GM21723 (cell line): Measurements from ENCODE around the gene ANXA9.
A peak's percentile ranks its signal among the peaks of the same experiment; 100 is the strongest.

Experiments used
- ATAC-seq: cut with Tn5 transposase; IDR thresholded peaks from one replicate; pipeline ENCODE4 v1.9.1; 2021; ENCODE audit warnings: mild to moderate bottlenecking, moderate library complexity; ENCODE audit not compliant: unreplicated experiment

The ANXA9 gene

GRCh38 chr1:150973836-150974579 lies 8.1 kb upstream of the ANXA9 start:
- ATAC-seq, result peak; percentile 50

- peak; percentile 55 for ATAC-seq
Measured at GRCh38 chr1:150974580-150975478, 7.3 kb upstream of the ANXA9 start, which contains the start of gene CERS2. Gene CERS2 (minus strand): TSS chr1:150974835. CDS start chr1:150969090, 5,745 bp downstream.

DNA sequence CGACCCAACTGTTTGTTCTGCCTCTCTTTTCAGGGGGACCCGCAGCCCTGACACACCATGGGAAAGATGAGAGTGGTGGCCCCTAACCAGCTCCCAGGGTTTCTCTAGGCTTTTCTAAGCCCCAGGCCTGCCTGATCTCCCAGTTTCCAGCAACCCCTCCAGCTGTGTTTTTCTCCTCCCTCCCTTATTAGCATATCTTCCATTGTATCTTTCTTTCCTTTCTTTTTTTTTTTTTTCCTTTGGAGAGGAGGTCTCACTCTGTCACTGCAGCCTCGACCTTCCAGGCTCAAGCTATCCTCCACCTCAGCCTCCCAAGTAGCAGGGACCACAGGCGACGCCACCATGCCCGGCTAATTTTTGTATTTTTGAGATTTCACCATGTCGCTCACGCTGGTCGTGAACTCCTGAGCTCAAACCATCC lies 5.7 kb upstream of the ANXA9 start:
- ATAC-seq, result no peak

DNA sequence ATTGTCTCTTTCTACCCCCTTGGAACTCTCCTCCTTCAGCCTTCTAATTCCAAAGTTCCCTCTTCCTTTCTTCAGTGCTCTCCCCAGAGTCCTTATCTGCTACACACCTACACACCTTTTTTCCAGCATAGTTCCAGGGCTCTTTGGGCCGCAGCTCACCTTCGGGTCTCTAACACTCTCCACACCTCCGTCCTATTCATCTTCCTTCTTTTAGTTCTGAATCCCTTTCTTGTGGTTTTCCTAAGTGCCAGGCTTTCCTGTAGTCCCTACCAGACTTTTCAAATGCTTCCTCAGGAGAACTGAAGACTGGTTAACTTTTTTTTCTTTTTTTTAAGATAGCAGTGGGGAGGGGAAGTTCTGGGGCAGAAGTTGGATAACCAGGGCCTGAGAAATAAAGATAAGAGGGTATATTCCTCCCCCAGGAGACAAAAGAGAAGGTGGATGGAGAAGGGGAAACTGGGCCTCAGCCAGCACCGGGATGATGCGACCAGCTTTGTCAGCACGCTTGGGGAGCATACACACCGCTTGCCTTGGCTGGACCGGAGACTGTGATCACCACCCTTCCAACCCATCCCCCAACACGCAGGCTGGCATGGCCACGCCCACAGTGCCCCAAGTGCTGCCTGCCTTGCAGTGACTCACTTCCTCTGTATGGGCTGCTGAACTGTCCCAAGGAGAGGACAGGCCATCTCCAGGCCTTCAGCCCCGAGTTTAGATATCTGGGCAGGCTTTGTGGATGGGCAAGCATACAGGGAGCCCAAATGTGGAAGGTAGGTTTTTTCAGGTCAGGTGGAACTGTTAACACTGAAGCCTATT lies 5.0 kb upstream of the ANXA9 start:
- no peak for ATAC-seq

- ATAC-seq, result peak; percentile 52
Measured at GRCh38 chr1:150979092-150980056, 2.7 kb upstream of the ANXA9 start.

DNA sequence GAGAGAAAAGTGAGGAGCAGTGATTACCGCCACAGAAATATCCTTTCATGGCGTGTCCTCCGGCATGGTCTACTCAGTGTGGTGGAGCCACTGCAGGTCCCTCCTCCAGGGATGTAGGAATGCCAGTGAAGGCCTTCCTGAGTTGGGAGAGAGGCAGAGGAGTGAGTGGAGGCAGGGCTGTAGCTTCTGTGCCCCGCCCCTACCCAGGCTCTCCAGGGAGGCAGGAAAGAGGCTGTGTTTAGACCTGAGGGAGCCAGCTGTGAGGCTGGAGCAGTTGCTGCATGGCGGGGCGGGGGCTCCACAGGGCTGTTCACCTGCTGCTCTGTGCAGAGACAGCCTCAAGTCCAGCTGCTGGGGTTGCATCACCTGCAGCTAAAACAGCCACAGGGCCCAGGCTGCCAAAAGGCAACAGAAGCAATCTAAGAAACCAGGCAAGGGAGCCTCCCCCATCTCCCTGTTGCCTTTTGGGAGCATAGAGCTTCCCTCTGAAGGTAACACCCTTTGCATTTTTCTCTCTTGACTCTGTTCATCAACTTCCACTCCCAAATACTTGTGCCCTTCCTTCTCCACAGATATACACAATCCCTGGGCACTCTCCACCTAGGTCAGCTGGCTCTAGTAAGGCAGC lies 801 bp upstream of the ANXA9 start:
- no peak for ATAC-seq

- no peak for ATAC-seq
Measured at GRCh38 chr1:150985179-150985825, 3.2 kb downstream of the ANXA9 start.

GRCh38 chr1:150987924-150988323 lies 5.8 kb downstream of the ANXA9 start:
- ATAC-seq, result no peak

- no peak for ATAC-seq
Measured at GRCh38 chr1:150992626-150993025, 10.5 kb downstream of the ANXA9 start.

DNA sequence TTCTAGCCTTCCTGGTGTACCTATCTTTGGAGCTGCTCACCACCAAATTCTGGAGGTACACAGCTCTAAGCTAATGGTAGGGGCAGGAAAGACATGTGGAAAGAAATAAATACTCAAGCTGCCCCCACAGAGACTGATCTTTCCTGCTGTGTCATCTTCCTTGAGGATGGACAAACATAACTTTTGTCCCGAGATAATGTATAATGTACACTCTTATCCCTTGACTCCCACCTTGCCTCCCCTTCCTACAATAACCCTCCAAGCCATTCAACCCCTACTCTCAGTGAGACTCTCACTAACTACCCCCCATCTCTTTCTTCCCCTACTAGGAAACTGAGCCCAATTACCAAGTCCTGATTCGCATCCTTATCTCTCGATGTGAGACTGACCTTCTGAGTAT lies 12.2 kb downstream of the ANXA9 start:
- ATAC-seq, result no peak

DNA sequence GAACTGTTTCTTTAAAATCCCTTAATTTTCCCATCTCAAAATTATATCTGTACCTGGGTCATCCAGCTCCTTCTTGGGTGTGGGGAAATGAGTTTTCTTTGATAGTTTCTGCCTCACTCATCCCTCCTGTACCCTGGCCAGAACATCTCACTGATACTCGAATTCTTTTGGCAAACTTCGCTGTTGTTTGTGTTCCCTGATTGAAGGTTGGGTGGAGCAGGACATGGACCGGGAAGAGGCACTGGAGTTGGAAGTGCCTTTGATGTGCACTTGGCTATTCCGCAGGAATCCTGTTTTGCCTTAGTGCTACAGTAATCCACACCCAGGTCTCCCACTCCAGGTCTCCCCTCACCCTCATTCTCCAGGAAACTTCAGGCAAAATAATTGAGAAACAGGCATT lies 13.4 kb downstream of the ANXA9 start:
- no peak for ATAC-seq

DNA sequence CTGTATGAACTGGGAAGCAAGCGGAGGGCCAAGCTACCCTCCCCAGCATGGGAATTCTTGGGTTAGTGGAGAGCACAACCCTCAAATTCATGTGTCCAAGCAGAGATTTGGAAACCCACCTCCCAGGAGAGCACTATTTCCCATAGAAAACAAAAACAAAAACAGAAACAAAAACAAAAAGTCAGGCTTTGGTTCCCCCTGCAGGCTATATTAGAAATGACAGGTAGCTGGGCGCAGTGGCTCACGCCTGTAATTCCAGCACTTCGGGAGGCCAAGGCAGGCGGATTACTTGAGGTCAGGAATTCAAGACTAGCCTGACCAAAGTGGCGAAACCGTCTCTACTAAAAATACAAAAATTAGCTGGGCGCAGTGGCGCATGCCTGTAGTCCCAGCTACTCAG lies 13.8 kb downstream of the ANXA9 start:
- no peak for ATAC-seq

- no peak for ATAC-seq
Measured at GRCh38 chr1:150997126-150997872, 15.2 kb downstream of the ANXA9 start.

- ATAC-seq, result no peak
Measured at GRCh38 chr1:150997949-150998348, 15.9 kb downstream of the ANXA9 start.

- ATAC-seq, result no peak
Measured at GRCh38 chr1:150999051-150999674, 17.1 kb downstream of the ANXA9 start.

DNA sequence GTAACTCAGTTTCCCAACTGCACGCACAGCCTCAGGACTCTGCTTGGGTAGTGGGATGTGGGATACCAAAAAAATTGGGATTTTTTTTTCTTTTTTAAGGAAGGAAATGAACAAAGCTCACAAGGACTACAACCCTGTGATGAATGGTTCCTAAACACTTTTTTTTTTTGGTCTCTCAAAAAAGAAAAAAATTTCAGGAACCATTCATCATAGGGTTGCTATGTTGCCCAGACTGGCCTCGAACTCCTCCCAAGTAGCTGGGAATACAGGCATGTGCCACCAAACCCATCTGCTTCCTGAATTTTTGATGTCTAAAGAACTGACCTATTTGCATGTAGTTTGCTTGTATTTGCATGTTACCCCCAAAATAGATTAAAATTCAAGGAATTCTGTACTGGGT lies 17.8 kb downstream of the ANXA9 start:
- ATAC-seq, result no peak

- ATAC-seq, result no peak
Measured at GRCh38 chr1:151000408-151000807, 18.3 kb downstream of the ANXA9 start.

GRCh38 chr1:151001602-151002001 lies 19.5 kb downstream of the ANXA9 start:
- ATAC-seq, result no peak
